ENCODE measurements around the gene HYDIN. TPM values are rescaled to one million over a fixed set of nuclear protein-coding genes. Genes with fewer than 3 reads are reported as not detected.

HYDIN gene
- total and polyA plus RNA-seq, 7 experiments from 2014 or later: 0.13 to 0.89 (median 0.32) TPM; not detected in 4

DNA sequence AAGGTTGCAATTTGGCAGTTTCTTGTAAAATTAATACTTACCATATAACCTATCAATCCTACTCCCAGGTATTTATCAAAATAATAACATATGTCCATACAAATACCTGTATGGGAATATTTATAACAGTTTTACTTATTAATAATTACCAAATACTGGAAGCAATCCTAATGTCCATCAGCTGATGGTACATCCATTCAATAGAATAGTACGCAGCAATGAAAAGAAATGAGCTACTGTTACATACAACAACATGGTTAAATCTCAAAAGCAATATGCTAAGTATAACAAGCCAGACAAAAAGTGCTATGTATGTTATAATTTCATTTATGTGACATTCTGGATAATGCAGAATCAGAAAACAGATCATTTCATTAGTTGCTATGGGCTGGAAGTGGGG is 1.2 kb downstream of the HYDIN start:
- Mint-ChIP-seq H3K4me1 (peaks cover 0 to 7% (median 0%) of the 10 kb centered on the region in 7 donors), H3K27me3 (peaks cover 21 to 44% (median 41%) of the 10 kb centered on the region in 5 donors), H3K4me3 (no peak overlapping the region), H3K27ac (no peak overlapping the region), H3K9me3 (peaks cover 0 to 82% (median 42%) of the 10 kb centered on the region in 11 donors), H3K36me3 (peaks cover 0 to 23% (median 7%) of the 10 kb centered on the region in 5 donors)
- Histone ChIP-seq H3K36me3 (ENCODE audit: control insufficient read depth in 2 of 3, insufficient read depth in 3 of 3, low read length in 3 of 3) (no peaks in the 10 kb centered on the region), H3K4me3 (ENCODE audit: low read length) (no peak overlapping the region), H3K9me3 (ENCODE audit: control insufficient read depth in 2 of 3, low read length in 3 of 3) (peaks cover 0 to 21% (median 0%) of the 10 kb centered on the region in 3 experiments), H3K27ac (ENCODE audit: low read depth, low read length) (no peak overlapping the region), H3K4me1 (ENCODE audit: control insufficient read depth in 2 of 2, insufficient read depth in 2 of 2, low read length in 2 of 2) (no peaks in the 10 kb centered on the region), H3K27me3 (ENCODE audit: control insufficient read depth in 2 of 2, insufficient read depth in 2 of 2, low read length in 2 of 2) (peaks cover 0 to 4% of the 10 kb centered on the region in 2 donors)
- ATAC-seq (no peak), DNase-seq (no peak)
- ChIA-PET POLR2A (no interaction called here), CTCF (no interaction called here)
- intact Hi-C loops (cut with micrococcal nuclease): no loop called here

DNA sequence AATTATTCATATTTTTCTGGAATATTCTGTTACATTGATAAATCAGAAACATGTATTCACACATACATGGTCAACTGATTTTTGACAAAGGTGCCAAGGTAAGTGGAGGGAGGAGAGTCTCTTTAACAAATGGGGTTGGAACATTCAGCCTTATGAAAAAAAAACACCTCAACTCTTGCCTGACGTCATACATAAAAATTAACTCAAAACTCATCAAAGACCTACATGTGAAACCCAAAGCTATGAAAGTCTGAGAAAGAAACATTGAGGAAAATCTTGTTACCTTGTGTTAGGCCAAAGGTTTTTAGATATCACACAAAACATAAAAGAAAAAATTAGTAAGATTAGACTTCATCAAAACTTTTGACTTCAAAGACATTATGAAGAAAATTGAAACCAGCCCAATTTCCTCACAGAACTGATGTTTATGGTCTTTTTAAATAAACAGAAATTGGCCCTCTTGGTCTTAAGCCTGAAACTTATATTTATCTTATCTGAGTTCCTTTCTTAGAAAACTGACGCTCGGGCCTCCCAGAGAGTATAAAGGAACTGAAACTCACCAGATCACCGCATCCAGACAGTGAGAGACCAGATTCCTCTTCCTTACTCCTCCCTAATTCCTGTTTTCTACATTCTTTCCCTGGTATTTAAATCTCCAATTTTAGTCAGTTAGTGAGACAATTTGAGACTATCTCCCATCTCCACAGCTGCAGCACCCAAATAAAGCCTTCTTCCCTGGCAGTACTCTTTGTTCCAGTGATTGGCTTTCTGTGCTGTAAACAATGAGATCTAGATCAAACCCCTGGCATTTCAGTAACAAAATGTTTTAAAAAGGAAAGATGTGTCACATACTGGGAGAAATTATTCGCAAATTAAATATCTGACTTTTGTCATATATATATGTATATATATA is 4.0 kb downstream of the HYDIN start:
- ChIA-PET CTCF (no interaction called here), POLR2A (no interaction called here)
- Histone ChIP-seq H3K27me3 (ENCODE audit: control insufficient read depth in 2 of 2, insufficient read depth in 2 of 2, low read length in 2 of 2) (peaks cover 0 to 4% of the 10 kb centered on the region in 2 donors), H3K4me1 (ENCODE audit: control insufficient read depth in 2 of 2, insufficient read depth in 2 of 2, low read length in 2 of 2) (no peaks in the 10 kb centered on the region), H3K9me3 (ENCODE audit: control insufficient read depth in 2 of 3, low read length in 3 of 3) (peaks cover 0 to 17% (median 0%) of the 10 kb centered on the region in 3 experiments), H3K4me3 (ENCODE audit: low read length) (no peak overlapping the region), H3K27ac (ENCODE audit: low read depth, low read length) (no peak overlapping the region), H3K36me3 (ENCODE audit: control insufficient read depth in 2 of 3, insufficient read depth in 3 of 3, low read length in 3 of 3) (no peaks in the 10 kb centered on the region)
- Mint-ChIP-seq H3K4me3 (no peak overlapping the region), H3K4me1 (peaks cover 0 to 7% (median 0%) of the 10 kb centered on the region in 7 donors), H3K36me3 (peaks cover 0 to 29% (median 7%) of the 10 kb centered on the region in 5 donors), H3K27ac (no peak overlapping the region), H3K9me3 (peaks cover 4 to 87% (median 33%) of the 10 kb centered on the region in 11 donors), H3K27me3 (peaks cover 19 to 37% (median 29%) of the 10 kb centered on the region in 5 donors)
- ATAC-seq (no peak), DNase-seq (no peak)
- intact Hi-C loops (cut with micrococcal nuclease): no loop called here

DNA sequence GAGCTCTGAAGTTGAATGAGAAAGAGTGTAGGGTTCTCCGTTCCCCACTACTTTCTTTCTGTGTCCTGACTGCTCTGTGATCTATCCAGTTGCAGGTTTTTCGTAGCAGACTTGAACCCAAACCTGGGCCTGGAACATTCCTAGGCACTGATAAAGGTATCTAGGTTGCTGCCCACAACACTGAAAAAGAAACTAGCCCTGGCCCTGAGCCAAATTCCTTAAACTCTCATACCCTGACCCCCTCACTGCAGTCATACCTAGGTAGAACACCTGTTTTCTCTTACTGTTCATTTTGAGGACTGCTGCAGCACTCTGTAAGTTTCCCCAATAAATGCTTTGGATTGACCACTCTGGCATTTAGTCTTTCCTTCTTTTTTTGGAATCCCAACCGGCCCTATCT is 5.4 kb downstream of the HYDIN start:
- peaks cover 4 to 74% (median 31%) of the 10 kb centered on the region in 11 donors for H3K9me3 Mint-ChIP-seq
- POLR2A ChIA-PET: no interaction called here
- DNase-seq (no peak), ATAC-seq (no peak)
- CTCF ChIA-PET: no interaction called here
- no peak overlapping the region for H3K4me3 Mint-ChIP-seq
- peaks cover 8 to 24% (median 22%) of the 10 kb centered on the region in 5 donors for H3K27me3 Mint-ChIP-seq
- H3K4me1 Mint-ChIP-seq: no peaks in the 10 kb centered on the region
- Histone ChIP-seq H3K27ac (ENCODE audit: low read depth, low read length) (no peak overlapping the region), H3K27me3 (ENCODE audit: control insufficient read depth in 2 of 2, insufficient read depth in 2 of 2, low read length in 2 of 2) (peaks cover 0 to 4% of the 10 kb centered on the region in 2 donors), H3K4me1 (ENCODE audit: control insufficient read depth in 2 of 2, insufficient read depth in 2 of 2, low read length in 2 of 2) (no peaks in the 10 kb centered on the region), H3K4me3 (ENCODE audit: low read length) (no peak overlapping the region), H3K9me3 (ENCODE audit: control insufficient read depth in 2 of 3, low read length in 3 of 3) (peaks cover 0 to 17% (median 0%) of the 10 kb centered on the region in 3 experiments), H3K36me3 (ENCODE audit: control insufficient read depth in 2 of 3, insufficient read depth in 3 of 3, low read length in 3 of 3) (no peaks in the 10 kb centered on the region)
- peaks cover 0 to 22% (median 4%) of the 10 kb centered on the region in 5 donors for H3K36me3 Mint-ChIP-seq
- intact Hi-C loops (cut with micrococcal nuclease): no loop called here
- no peak overlapping the region for H3K27ac Mint-ChIP-seq

DNA sequence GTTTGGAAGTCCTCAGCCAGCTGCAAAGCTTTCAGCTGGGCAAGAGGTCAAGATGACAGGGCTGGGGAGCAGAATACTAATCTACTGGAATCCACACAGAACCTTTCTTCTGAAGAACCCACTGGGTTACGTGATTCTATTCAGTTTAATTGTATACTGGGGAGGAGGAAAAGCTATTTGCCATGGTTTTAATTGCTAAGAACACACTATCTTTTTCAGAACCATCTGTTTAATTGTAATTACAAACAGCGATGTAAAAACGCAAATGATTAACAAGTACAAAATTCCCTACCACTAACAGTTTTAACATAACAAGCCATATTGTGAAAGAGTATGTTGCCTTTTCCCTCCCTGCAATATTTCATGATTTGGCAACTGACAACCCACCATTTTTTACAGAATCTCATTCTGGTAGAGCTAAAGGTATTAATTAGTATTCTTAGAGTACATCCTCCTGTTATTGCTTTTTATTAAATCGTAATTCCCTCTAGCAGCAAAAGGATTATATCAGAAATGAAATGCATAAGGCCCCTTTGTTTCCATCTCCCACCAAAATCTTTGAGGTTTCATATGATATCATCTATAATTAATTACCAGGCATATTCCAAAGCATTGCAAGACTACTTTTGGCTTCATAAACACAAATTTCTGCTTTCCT is 12.1 kb downstream of the HYDIN start:
- CTCF ChIA-PET: no interaction called here
- no peak for ATAC-seq
- POLR2A ChIA-PET: no interaction called here
- peaks cover 0 to 6% (median 0%) of the 10 kb centered on the region in 5 donors for H3K36me3 Mint-ChIP-seq
- H3K4me1 Mint-ChIP-seq: no peaks in the 10 kb centered on the region
- peaks cover 2 to 18% (median 7%) of the 10 kb centered on the region in 11 donors for H3K9me3 Mint-ChIP-seq
- Histone ChIP-seq H3K36me3 (ENCODE audit: control insufficient read depth in 2 of 3, insufficient read depth in 3 of 3, low read length in 3 of 3) (no peaks in the 10 kb centered on the region), H3K4me1 (ENCODE audit: control insufficient read depth in 2 of 2, insufficient read depth in 2 of 2, low read length in 2 of 2) (no peaks in the 10 kb centered on the region), H3K4me3 (ENCODE audit: low read length) (no peak overlapping the region), H3K27me3 (ENCODE audit: control insufficient read depth in 2 of 2, insufficient read depth in 2 of 2, low read length in 2 of 2) (no peaks in the 10 kb centered on the region), H3K27ac (ENCODE audit: low read depth, low read length) (no peak overlapping the region), H3K9me3 (ENCODE audit: control insufficient read depth in 2 of 3, low read length in 3 of 3) (no peaks in the 10 kb centered on the region)
- intact Hi-C loops (cut with micrococcal nuclease): loop anchor here in 1 of 2 donors (5.0 kb wide), 1 partner anchor 139 kb away; the partner anchor contains the start of gene CALB2
- H3K4me3 Mint-ChIP-seq: no peak overlapping the region
- DNase-seq: no peak
- H3K27ac Mint-ChIP-seq: no peak overlapping the region
- peaks cover 3 to 40% (median 26%) of the 10 kb centered on the region in 5 donors for H3K27me3 Mint-ChIP-seq

DNA sequence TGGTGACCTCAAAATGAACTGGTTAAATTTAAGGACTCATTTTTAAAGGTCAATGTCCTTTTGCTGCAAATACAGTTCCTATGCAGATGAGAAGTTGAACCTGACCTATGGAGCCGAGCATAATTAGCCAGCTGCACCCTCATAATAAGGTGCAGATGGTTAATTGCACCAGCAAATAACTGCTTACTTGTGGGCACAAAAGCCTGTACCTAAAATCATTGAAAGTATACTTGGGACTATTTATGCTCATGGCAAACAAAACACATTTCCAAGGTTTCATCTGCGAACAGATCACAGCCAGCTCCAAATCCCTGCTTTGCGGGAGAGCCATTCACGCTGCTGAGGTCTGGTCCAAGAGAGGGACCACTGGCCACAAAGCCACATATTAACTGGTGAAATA is 13.0 kb downstream of the HYDIN start:
- ATAC-seq: no peak
- ChIA-PET POLR2A (no interaction called here), CTCF (no interaction called here)
- Mint-ChIP-seq H3K36me3 (peaks cover 0 to 6% (median 0%) of the 10 kb centered on the region in 5 donors), H3K27me3 (peaks cover 3 to 39% (median 28%) of the 10 kb centered on the region in 5 donors), H3K4me3 (no peak overlapping the region), H3K9me3 (peaks cover 0 to 9% (median 5%) of the 10 kb centered on the region in 11 donors), H3K4me1 (no peaks in the 10 kb centered on the region), H3K27ac (no peak overlapping the region)
- H3K36me3 ChIP-seq (ENCODE audit: control insufficient read depth in 2 of 3, insufficient read depth in 3 of 3, low read length in 3 of 3): no peaks in the 10 kb centered on the region
- H3K27me3 ChIP-seq (ENCODE audit: control insufficient read depth in 2 of 2, insufficient read depth in 2 of 2, low read length in 2 of 2): no peaks in the 10 kb centered on the region
- no peak overlapping the region for H3K27ac ChIP-seq (ENCODE audit: low read depth, low read length)
- H3K4me3 ChIP-seq (ENCODE audit: low read length): no peak overlapping the region
- no peaks in the 10 kb centered on the region for H3K4me1 ChIP-seq (ENCODE audit: control insufficient read depth in 2 of 2, insufficient read depth in 2 of 2, low read length in 2 of 2)
- no peaks in the 10 kb centered on the region for H3K9me3 ChIP-seq (ENCODE audit: control insufficient read depth in 2 of 3, low read length in 3 of 3)
- intact Hi-C loops (cut with micrococcal nuclease): loop anchor here in 1 of 2 donors (5.0 kb wide), 1 partner anchor 140 kb away; the partner anchor contains the start of gene CALB2
- no peak for DNase-seq

DNA sequence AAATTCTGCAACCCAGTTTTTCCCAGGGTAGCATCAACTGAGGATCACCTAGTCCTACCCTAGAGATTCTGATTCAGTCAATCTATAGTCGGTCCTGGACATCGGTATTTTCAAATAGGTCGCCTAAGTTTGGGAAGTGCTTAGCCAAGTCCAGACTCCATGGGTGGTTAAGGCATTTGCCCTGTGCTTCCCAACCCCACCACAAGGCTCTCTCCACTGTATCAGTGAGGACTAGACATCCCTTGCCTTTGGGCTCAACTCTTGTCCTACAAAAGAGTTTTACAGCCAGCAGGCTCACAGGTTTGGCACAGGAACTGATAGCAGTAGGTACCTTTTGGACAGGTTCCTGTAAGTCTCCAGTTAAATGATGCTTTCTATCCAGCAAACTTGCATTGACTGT is 13.8 kb downstream of the HYDIN start:
- H3K27ac Mint-ChIP-seq: no peak overlapping the region

More for the DNA sequence above, 13.8 kb downstream of the HYDIN start:
- H3K27ac ChIP-seq (ENCODE audit: low read depth, low read length): no peak overlapping the region
- Mint-ChIP-seq H3K36me3 (no peaks in the 10 kb centered on the region), H3K27me3 (peaks cover 3 to 39% (median 24%) of the 10 kb centered on the region in 5 donors), H3K9me3 (peaks cover 0 to 1% (median under 1%) of the 10 kb centered on the region in 11 donors), H3K4me3 (no peak overlapping the region), H3K4me1 (no peaks in the 10 kb centered on the region)
- ATAC-seq (no peak), DNase-seq (no peak)
- POLR2A ChIA-PET: no interaction called here
- CTCF ChIA-PET: no interaction called here
- intact Hi-C loops (cut with micrococcal nuclease): loop anchor here in 1 of 2 donors (5.0 kb wide), 1 partner anchor 141 kb away; the partner anchor contains the start of gene CALB2
- no peaks in the 10 kb centered on the region for H3K36me3 ChIP-seq (ENCODE audit: control insufficient read depth in 2 of 3, insufficient read depth in 3 of 3, low read length in 3 of 3)
- H3K4me1 ChIP-seq (ENCODE audit: control insufficient read depth in 2 of 2, insufficient read depth in 2 of 2, low read length in 2 of 2): no peaks in the 10 kb centered on the region
- no peak overlapping the region for H3K4me3 ChIP-seq (ENCODE audit: low read length)
- H3K27me3 ChIP-seq (ENCODE audit: control insufficient read depth in 2 of 2, insufficient read depth in 2 of 2, low read length in 2 of 2): no peaks in the 10 kb centered on the region
- no peaks in the 10 kb centered on the region for H3K9me3 ChIP-seq (ENCODE audit: control insufficient read depth in 2 of 3, low read length in 3 of 3)

All from naive thymus-derived CD4-positive, alpha-beta T cell (primary cell).